Activated CD4-positive, alpha-beta T cell treated with anti-CD3 and anti-CD28 coated beads for 36 hours (primary cell): ENCODE results near the gene WDR48. TPM values are rescaled to one million over a fixed set of nuclear protein-coding genes. Genes with fewer than 3 reads are reported as not detected.

Experiments
- ATAC-seq: fragments of 200-7000 bp; cut with Tn5 transposase; one replicate; pipeline ENCODE4 v1.10.0; 2021; ENCODE audit warnings: mild to moderate bottlenecking, moderate library complexity
- CTCF ChIA-PET: fragments of 350-600 bp; sonication (Branson Sonifier 250); formaldehyde crosslinking; loops from one replicate; lab custom pipeline; 2021; ENCODE audit warnings: antibody characterized with exemption; lab: Charles Lee
- POLR2A ChIA-PET: fragments of 350-600 bp; sonication (Branson Sonifier 250); formaldehyde crosslinking; loops from one replicate; lab custom pipeline; 2021; ENCODE audit warnings: antibody characterized with exemption, inconsistent platforms; lab: Charles Lee
- DNase-seq: peaks from one replicate; pipeline ENCODE4 v3.0.0-alpha.2; 2020
- H3K27ac Mint-ChIP-seq: one replicate; pipeline ENCODE4 v1.8.0; 2021; ENCODE audit warnings: mixed read lengths
- H3K27me3 Mint-ChIP-seq: one replicate; pipeline ENCODE4 v1.8.0; 2021; ENCODE audit warnings: mixed read lengths
- H3K36me3 Mint-ChIP-seq: one replicate; pipeline ENCODE4 v1.8.0; 2021; ENCODE audit warnings: low read depth, mixed read lengths
- H3K4me1 Mint-ChIP-seq: one replicate; pipeline ENCODE4 v1.8.0; 2021; ENCODE audit warnings: mixed read lengths
- H3K4me3 Mint-ChIP-seq: one replicate; pipeline ENCODE4 v1.8.0; 2021; ENCODE audit warnings: mild to moderate bottlenecking, moderate library complexity, mixed read lengths
- H3K9me3 Mint-ChIP-seq: one replicate; pipeline ENCODE4 v1.8.0; 2021; ENCODE audit warnings: low read depth, mixed read lengths
- intact Hi-C, 2 experiments: fragments of 100-400 bp; cut with DNase I in 1 of 2; cut with micrococcal nuclease in 1 of 2; formaldehyde crosslinking; loops; one replicate each; pipeline versions ENCODE4 v1.14.2 to v1.15.1; 2022 to 2024; cut with DNase I, micrococcal nuclease
- total RNA-seq, 2 experiments: library from RNA; stranded (reverse); gene quantifications; one replicate each; pipeline ENCODE4 v1.2.3, GENCODE V29; 2021

WDR48 gene
- 10 to 100 TPM; 33.3 to 36.5 TPM for total RNA-seq

DNA sequence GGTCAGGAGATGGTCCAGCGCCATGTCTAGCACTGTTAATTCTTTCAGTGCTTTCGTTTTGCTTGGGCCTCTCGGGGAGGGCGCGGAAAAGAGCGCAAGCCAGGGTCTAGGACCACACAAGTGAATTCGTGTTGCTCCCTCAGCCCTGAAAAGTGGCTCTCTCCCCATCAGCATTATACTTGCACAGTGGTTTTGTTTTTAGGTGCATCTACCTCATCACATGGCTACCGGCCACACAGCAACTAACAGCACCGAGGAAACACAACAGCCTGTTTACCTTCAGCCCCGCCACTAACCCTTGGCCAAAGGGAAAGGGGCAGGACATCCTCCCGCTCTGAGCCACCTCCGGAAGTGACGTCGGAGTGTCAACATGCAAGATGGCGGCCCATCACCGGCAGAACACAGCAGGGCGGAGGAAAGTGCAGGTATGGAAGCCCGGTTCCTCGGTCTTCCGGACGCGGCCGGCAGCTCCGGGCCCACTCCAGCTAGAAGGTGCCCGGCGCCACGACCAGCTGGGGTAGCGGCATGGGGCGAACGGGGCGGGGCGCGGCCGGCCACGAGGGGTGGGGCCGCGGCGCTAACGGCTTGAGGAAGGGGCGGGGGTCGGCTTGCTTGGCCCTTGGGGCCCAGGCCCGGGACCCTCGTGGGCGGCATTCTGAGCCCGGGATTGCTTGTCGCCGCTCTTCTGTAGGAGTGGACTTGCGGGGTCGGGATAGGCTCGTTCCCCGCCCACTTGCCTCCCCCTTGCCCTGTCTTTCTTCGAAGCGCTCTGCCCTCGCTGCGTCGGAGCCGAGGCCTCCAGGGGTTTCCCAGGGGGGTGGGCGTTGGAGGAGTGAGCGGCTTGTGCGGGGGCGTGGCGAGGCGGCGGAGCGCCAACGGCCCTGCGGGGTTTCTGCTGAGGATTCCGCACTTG is at the start of gene WDR48, which contains the start of gene SCN11A:
WDR48 (plus strand) TSS at position 368 of the 913 bp plus-strand sequence; CDS start at position 378, 10 bp downstream.
SCN11A (minus strand) TSS at position 296 of the 913 bp plus-strand sequence. CDS start 101,582 bp downstream, outside the sequence.
- ChIA-PET CTCF (interaction anchor here (0.6 to 1.8 kb wide), 5 partner anchors 12 to 236 kb away, joined by 3 to 9 read pairs (median 3); no protein-coding TSS in a partner anchor), POLR2A (interaction anchor here (0.6 kb wide), 2 partner anchors 216 to 581 kb away, joined by 3 read pairs; no protein-coding TSS in a partner anchor)
- H3K4me1 Mint-ChIP-seq: peaks cover 45% of the 10 kb centered on the region
- peak within 1 kb of the TSS; percentile 87 for H3K4me3 Mint-ChIP-seq
- H3K36me3 Mint-ChIP-seq: peaks cover under 1% of the 10 kb centered on the region
- ATAC-seq (peak; percentile 97), DNase-seq (peak; percentile 96)
- H3K9me3 Mint-ChIP-seq: no peaks in the 10 kb centered on the region
- H3K27me3 Mint-ChIP-seq: no peaks in the 10 kb centered on the region
- peak within 1 kb of the TSS; percentile 97 for H3K27ac Mint-ChIP-seq
- intact Hi-C loops: loop anchor here (1.0 to 5.0 kb wide), 10 partner anchors 55 to 1400 kb away; partner anchors contain the start of genes ACVR2B (in 1 of the 2), EIF1B (in 1 of the 2), GORASP1 (in 1 of the 2) and OXSR1 (in 1 of the 2)

DNA sequence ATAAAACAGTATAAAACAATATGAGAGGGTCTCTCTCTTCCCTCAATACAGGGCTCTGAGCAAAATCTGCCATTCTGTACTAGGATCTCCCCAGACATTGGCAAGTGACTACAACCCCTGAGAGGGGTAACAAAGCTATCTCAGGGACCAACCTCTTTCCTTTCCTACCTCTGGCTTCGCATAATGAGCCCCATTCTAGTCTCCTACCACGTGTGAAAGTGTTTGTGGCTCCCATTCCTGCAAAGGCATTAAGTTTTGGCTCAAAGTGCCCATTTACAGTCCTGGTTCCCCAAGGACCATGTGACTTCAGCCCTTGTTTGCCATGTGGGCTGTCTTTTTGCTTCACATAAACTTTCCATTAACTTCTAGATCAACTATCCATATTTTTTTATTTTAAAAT is 46.5 kb upstream of the WDR48 start:
- DNase-seq: no peak
- CTCF ChIA-PET: no interaction called here
- intact Hi-C loops: loop anchor here in 1 of 2 experiments (10.0 kb wide), 1 partner anchor 480 kb away; no protein-coding TSS in a partner anchor
- Mint-ChIP-seq H3K9me3 (peaks cover 4% of the 10 kb centered on the region), H3K4me3 (no peak overlapping the region), H3K4me1 (no peaks in the 10 kb centered on the region), H3K27ac (no peak overlapping the region), H3K36me3 (no peaks in the 10 kb centered on the region), H3K27me3 (peaks cover 6% of the 10 kb centered on the region)
- no peak for ATAC-seq
- POLR2A ChIA-PET: no interaction called here

DNA sequence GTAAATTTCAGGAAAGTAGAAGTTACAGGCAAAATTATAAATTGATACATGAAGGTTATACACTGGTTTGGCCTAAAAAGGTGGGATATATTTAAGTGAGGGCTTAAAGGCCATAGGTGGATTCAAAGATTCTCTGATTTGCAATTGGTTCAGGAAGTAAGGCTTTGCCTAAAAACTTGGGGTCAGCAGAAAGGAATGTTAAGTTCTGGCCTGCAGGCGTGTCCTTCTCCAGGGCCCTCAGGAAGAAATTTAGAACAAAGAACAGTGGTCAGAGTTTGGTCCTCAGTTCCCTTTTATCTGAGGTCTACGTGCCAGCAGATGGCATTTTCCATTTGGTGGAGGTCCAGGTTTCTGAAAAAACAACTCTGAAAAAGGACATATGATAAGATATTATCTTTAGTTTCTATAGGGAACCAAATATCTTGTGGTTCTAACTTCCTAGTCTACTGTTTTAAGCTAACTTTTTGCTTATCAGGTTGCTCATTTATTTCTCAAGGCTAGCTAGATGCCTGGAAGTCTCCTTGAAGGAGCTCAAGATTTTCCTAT is 40.6 kb upstream of the WDR48 start:
- no peak for DNase-seq
- Mint-ChIP-seq H3K27me3 (peaks cover 10% of the 10 kb centered on the region), H3K36me3 (no peaks in the 10 kb centered on the region), H3K4me3 (no peak overlapping the region), H3K4me1 (no peaks in the 10 kb centered on the region), H3K27ac (no peak overlapping the region), H3K9me3 (peaks cover 4% of the 10 kb centered on the region)
- no peak for ATAC-seq
- intact Hi-C loops: no loop called here
- POLR2A ChIA-PET: interaction anchor here (0.6 kb wide), 1 partner anchor 125 kb away, joined by 3 read pairs; no protein-coding TSS in a partner anchor
- CTCF ChIA-PET: interaction anchor here (0.7 kb wide), 1 partner anchor 16 kb away, joined by 3 read pairs; no protein-coding TSS in a partner anchor

DNA sequence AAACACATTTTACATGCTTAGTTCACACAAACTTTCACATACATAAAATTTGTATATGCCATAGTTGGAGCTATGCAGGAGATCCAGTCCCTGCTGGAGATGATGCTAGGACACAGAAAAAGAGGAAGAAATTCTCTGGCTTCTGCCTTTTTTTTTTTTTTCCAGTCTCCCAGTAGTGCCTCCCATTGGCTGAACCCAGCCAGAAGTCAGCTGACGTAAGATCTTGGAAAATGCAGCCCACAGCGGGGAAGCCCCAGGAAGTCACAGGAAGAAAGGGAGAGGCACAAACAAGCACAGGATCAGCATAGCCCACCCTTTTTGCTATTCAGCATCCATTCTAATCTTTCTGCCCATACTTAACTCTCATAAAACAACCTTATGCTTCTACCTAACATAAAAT is 38.5 kb upstream of the WDR48 start:
- Mint-ChIP-seq H3K36me3 (no peaks in the 10 kb centered on the region), H3K9me3 (peaks cover 4% of the 10 kb centered on the region), H3K4me1 (no peaks in the 10 kb centered on the region), H3K27ac (no peak overlapping the region), H3K27me3 (peaks cover 7% of the 10 kb centered on the region), H3K4me3 (no peak overlapping the region)
- POLR2A ChIA-PET: no interaction called here
- CTCF ChIA-PET: interaction anchor here (3.4 kb wide), 1 partner anchor 13 kb away, joined by 13 read pairs; no protein-coding TSS in a partner anchor
- ATAC-seq (no peak), DNase-seq (no peak)
- intact Hi-C loops: no loop called here

DNA sequence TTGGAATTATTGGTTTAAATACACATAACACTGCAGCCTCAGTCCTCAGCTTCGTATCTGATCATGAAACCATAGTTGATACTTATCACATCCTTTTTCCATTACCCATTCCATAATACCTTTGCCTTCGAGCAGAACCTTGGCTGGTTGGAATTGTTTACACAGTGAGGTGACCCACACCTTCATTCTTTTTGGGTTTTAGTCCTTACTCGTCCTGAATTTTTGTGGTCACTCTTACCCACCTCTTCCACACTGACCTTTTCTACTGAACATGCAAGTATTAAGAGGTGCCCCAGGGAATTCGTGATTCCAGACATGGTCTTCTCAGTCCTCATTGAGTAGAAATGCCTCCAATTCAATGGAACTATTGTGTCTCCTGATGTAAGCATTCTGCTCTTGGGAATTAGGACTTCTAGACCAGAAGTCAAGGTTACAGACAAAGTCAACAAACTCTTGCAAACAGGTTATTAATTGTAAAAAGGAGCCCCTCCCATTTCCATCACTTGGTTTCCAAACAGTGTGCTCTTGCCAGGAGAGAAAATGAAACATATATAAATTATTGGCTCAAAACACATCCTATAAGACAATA is 37.8 kb upstream of the WDR48 start:
- intact Hi-C loops: no loop called here
- ChIA-PET POLR2A (no interaction called here), CTCF (interaction anchor here (3.4 kb wide), 1 partner anchor 14 kb away, joined by 13 read pairs; no protein-coding TSS in a partner anchor)
- Mint-ChIP-seq H3K4me1 (no peaks in the 10 kb centered on the region), H3K4me3 (no peak overlapping the region), H3K36me3 (no peaks in the 10 kb centered on the region), H3K27ac (no peak overlapping the region), H3K9me3 (peaks cover 4% of the 10 kb centered on the region), H3K27me3 (peaks cover 7% of the 10 kb centered on the region)
- ATAC-seq: no peak
- DNase-seq: no peak

DNA sequence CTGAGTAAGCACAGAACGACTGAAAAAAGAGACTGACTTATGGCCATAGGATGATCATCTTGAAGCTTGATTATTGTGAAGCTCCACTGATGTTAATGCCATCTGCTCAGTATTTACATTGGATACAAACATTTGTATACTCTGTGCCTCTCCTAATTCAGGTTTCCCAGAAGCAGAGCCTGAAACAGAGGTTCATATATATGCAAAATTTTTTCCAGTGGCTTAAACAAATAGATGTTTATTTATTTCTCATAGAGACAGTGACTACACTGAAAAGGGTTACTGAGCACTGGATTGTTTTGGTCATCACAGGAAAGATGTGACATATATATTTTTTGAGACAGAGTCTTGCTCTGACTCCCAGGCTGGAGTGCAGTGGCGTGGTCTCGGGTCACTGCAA is 36.4 kb upstream of the WDR48 start:
- peaks cover 10% of the 10 kb centered on the region for H3K27me3 Mint-ChIP-seq
- CTCF ChIA-PET: interaction anchor here (3.4 kb wide), 1 partner anchor 15 kb away, joined by 13 read pairs; no protein-coding TSS in a partner anchor
- intact Hi-C loops: no loop called here
- POLR2A ChIA-PET: no interaction called here
- no peaks in the 10 kb centered on the region for H3K9me3 Mint-ChIP-seq
- DNase-seq (no peak), ATAC-seq (no peak)
- no peaks in the 10 kb centered on the region for H3K36me3 Mint-ChIP-seq
- H3K4me3 Mint-ChIP-seq: no peak overlapping the region
- H3K27ac Mint-ChIP-seq: no peak overlapping the region
- H3K4me1 Mint-ChIP-seq: no peaks in the 10 kb centered on the region

DNA sequence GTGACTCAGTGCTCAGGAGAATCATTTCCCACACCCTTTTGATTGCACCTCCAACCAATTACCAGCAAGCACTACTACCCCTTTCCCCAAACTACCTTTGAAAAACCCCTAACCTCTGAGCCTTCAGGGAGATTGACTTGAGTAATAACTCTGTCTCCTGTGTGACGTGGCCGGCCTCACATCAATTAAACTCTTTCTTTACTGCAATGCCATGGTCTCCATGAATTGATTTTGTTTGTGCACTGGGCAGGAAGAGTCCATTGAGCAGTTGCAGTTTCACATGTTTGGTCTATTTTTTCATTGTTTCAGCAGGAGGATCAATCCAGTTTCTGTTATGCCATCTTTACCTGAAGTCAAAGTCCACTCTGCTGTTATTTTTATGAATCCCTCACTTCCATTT is 32.5 kb upstream of the WDR48 start:
- Mint-ChIP-seq H3K4me1 (no peaks in the 10 kb centered on the region), H3K36me3 (no peaks in the 10 kb centered on the region), H3K9me3 (no peaks in the 10 kb centered on the region), H3K27me3 (peaks cover 11% of the 10 kb centered on the region), H3K27ac (no peak overlapping the region), H3K4me3 (no peak overlapping the region)
- no peak for DNase-seq
- ChIA-PET CTCF (no interaction called here), POLR2A (no interaction called here)
- ATAC-seq: no peak
- intact Hi-C loops: no loop called here

DNA sequence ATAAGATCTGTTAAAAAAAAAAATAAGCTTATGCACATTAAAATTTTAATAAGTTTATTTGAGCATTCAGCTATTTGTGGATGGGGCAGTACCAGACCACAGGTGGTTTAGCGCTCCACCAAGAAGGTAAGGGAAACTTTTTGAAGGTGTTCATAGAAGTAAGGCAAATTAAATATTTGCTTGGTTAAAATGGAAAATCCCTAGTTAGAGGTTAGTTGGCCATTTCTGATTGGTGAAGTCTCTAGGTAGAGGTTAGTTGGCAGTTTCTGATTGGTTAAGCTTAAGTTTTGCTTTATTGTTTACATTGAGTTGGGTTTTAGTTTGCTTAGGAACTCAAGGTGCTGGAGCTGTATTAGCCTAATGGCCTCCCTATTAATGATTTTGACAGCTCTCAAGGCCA is 30.8 kb upstream of the WDR48 start:
- H3K4me3 Mint-ChIP-seq: no peak overlapping the region
- POLR2A ChIA-PET: no interaction called here
- CTCF ChIA-PET: interaction anchor here (0.6 to 1.3 kb wide), 4 partner anchors 9 to 357 kb away, joined by 3 to 4 read pairs (median 3); no protein-coding TSS in a partner anchor
- H3K27ac Mint-ChIP-seq: no peak overlapping the region
- intact Hi-C loops: no loop called here
- H3K27me3 Mint-ChIP-seq: peaks cover 9% of the 10 kb centered on the region
- no peaks in the 10 kb centered on the region for H3K36me3 Mint-ChIP-seq
- no peak for DNase-seq
- no peak for ATAC-seq
- H3K9me3 Mint-ChIP-seq: no peaks in the 10 kb centered on the region
- no peaks in the 10 kb centered on the region for H3K4me1 Mint-ChIP-seq

DNA sequence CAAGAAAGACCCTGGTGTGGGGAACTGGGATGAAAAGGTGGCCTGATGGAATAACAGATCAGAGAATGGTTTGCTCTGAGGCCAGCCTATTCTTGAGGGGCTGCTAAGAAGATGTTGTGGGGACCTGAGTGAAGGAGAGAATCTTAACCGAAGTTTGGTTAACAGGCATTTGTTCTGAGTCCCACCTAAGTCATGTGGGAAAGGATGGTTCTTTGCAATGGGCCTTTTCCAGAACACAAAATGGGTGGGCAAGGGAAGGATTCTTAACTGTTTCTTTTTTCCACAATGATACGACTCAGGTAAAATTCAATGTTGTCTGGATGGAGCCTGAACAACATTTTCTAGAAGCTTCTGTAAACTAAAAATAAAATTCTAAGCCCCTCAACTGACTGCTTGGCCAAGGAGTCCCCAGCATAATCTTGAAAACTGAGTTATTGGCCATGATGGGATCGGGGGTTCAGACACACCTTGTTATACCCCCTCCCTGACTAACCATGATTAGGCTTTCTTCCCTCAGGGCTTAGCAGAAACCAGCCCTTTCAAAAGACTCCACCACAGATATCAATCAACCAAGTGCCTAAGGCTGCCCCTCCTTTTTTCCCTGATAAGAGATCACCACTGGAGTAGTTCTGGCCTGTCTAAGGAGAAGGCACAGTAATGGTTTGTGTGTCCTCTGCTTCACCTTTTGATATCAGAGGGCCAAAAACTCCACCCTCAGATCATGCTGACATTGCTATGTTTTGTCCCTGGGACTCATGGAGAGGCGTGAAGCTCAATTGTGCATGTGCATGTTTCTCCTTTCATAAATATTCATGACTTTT is 30.1 kb upstream of the WDR48 start:
- ChIA-PET POLR2A (no interaction called here), CTCF (interaction anchor here (0.6 to 1.3 kb wide), 8 partner anchors 9 to 356 kb away, joined by 3 to 4 read pairs (median 3); no protein-coding TSS in a partner anchor)
- H3K9me3 Mint-ChIP-seq: no peaks in the 10 kb centered on the region
- peaks cover 12% of the 10 kb centered on the region for H3K27me3 Mint-ChIP-seq
- H3K4me3 Mint-ChIP-seq: no peak overlapping the region
- H3K4me1 Mint-ChIP-seq: no peaks in the 10 kb centered on the region
- no peaks in the 10 kb centered on the region for H3K36me3 Mint-ChIP-seq
- no peak for ATAC-seq
- intact Hi-C loops: no loop called here
- no peak overlapping the region for H3K27ac Mint-ChIP-seq
- DNase-seq: no peak

DNA sequence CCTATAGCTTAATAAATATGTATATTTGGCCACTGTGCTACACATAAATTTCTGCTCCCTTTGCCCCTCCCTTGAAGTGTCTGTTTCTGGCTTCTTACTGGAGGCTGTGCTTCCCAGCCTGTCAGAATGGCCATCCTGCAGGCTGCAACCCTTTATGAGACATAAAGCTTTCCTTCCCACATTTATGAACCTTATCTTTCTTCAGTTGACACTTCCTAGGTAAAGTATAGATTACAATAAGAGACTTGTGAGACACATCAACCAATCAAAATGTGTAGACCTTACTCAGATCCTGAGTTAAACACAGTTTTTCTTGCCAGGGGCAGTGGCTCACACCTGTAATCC is 29.6 kb upstream of the WDR48 start:
- H3K27ac Mint-ChIP-seq: no peak overlapping the region

More for the DNA sequence above, 29.6 kb upstream of the WDR48 start:
- POLR2A ChIA-PET: no interaction called here
- Mint-ChIP-seq H3K36me3 (no peaks in the 10 kb centered on the region), H3K4me1 (no peaks in the 10 kb centered on the region), H3K4me3 (no peak overlapping the region), H3K9me3 (no peaks in the 10 kb centered on the region), H3K27me3 (peaks cover 12% of the 10 kb centered on the region)
- intact Hi-C loops: no loop called here
- DNase-seq (no peak), ATAC-seq (no peak)
- CTCF ChIA-PET: interaction anchor here (0.6 to 0.7 kb wide), 4 partner anchors 10 to 290 kb away, joined by 3 to 4 read pairs (median 3); no protein-coding TSS in a partner anchor
